ENCODE data around the gene RAB14.

RAB14 gene

DNA sequence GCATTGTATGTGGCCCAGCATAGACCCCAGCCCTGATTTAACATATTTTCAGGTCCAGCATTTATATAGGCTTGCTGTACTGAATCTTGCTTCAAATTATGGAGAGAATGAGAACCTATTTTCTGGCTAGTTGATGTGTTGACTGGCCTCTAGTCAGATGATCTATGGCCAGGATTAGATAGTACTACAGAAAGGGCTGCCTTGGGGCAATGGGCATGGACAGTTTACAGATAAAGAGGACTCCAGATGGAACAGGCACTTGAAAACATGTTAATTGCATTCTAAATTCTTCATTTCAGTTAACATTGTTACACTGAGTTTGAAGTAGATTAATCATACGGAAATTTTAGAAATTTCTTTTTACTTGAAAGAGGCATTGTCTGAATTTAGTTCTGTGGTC lies 61.5 kb downstream of the RAB14 start:
- Histone ChIP-seq H3K4me1 (ENCODE audit: low read length) (peaks cover 17% of the 10 kb centered on the region), H2AFZ (ENCODE audit: low read depth, low read length) (no peak overlapping the region), H3K4me2 (ENCODE audit: low read length) (peak overlapping the region; percentile 26), H3K79me2 (ENCODE audit: low read length) (no peaks in the 10 kb centered on the region), H3K36me3 (replicated peaks; ENCODE audit: low read depth, low read length) (peaks cover 86% of the 10 kb centered on the region), H3K9ac (ENCODE audit: low read length) (no peak overlapping the region), H3K9me3 (ENCODE audit: insufficient read depth, low read length) (no peaks in the 10 kb centered on the region), H3K4me3 (ENCODE audit: low read length) (no peak overlapping the region), H3K27me3 (ENCODE audit: low read depth, low read length) (no peaks in the 10 kb centered on the region), H3K27ac (ENCODE audit: low read length) (peak overlapping the region; percentile 10; the same call in 1 of the 2 replicates), H4K20me1 (ENCODE audit: insufficient read depth, low read length) (no peaks in the 10 kb centered on the region)
- TF ChIP-seq EZH2phosphoT487 (IDR thresholded peaks at IDR 0.05; ENCODE audit: low read depth): no peak
- TF ChIP-seq, protein P1, sequence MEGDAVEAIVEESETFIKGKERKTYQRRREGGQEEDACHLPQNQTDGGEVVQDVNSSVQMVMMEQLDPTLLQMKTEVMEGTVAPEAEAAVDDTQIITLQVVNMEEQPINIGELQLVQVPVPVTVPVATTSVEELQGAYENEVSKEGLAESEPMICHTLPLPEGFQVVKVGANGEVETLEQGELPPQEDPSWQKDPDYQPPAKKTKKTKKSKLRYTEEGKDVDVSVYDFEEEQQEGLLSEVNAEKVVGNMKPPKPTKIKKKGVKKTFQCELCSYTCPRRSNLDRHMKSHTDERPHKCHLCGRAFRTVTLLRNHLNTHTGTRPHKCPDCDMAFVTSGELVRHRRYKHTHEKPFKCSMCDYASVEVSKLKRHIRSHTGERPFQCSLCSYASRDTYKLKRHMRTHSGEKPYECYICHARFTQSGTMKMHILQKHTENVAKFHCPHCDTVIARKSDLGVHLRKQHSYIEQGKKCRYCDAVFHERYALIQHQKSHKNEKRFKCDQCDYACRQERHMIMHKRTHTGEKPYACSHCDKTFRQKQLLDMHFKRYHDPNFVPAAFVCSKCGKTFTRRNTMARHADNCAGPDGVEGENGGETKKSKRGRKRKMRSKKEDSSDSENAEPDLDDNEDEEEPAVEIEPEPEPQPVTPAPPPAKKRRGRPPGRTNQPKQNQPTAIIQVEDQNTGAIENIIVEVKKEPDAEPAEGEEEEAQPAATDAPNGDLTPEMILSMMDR (IDR thresholded peaks at IDR 0.05; ENCODE audit: low read depth, low read length): no peak

GRCh38 chr9:121138973-121139372 lies 62.7 kb downstream of the RAB14 start:
- H4K20me1 ChIP-seq (ENCODE audit: insufficient read depth, low read length): no peaks in the 10 kb centered on the region
- H3K36me3 ChIP-seq (replicated peaks; ENCODE audit: low read depth, low read length): peaks cover 79% of the 10 kb centered on the region
- no peaks in the 10 kb centered on the region for H3K9me3 ChIP-seq (ENCODE audit: insufficient read depth, low read length)
- no peak overlapping the region for H3K27ac ChIP-seq (ENCODE audit: low read length)
- no peak overlapping the region for H3K9ac ChIP-seq (ENCODE audit: low read length)
- no peaks in the 10 kb centered on the region for H3K79me2 ChIP-seq (ENCODE audit: low read length)
- H3K4me3 ChIP-seq (ENCODE audit: low read length): no peak overlapping the region
- H3K4me1 ChIP-seq (ENCODE audit: low read length): peaks cover 17% of the 10 kb centered on the region
- no peak overlapping the region for H2AFZ ChIP-seq (ENCODE audit: low read depth, low read length)
- H3K27me3 ChIP-seq (ENCODE audit: low read depth, low read length): no peaks in the 10 kb centered on the region
- no peak for TF ChIP-seq EZH2phosphoT487 (IDR thresholded peaks at IDR 0.05; ENCODE audit: low read depth)
- TF ChIP-seq, protein P1 (IDR thresholded peaks at IDR 0.05; ENCODE audit: low read depth, low read length): no peak
- H3K4me2 ChIP-seq (ENCODE audit: low read length): no peak overlapping the region

DNA sequence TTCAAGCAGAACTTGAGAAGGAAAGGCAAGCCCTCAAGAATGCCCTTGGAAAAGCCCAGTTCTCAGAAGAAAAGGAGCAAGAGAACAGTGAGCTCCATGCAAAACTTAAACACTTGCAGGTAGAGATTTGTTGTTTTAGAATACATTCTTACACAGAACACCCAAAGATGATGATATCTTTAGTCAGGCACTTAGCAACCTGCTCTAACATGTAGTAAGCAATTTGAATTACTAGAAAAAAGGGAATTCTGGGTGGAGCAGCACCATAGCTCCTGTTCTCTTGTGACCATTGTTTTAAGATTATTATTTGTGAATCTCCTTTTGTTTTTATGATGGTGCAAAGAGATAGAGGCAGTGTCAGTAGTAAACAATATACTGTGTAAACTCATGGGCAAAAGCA lies 63.1 kb downstream of the RAB14 start:
- TF ChIP-seq, protein P1 (IDR thresholded peaks at IDR 0.05; ENCODE audit: low read depth, low read length): no peak
- TF ChIP-seq EZH2phosphoT487 (IDR thresholded peaks at IDR 0.05; ENCODE audit: low read depth): no peak
- no peak overlapping the region for H3K27ac ChIP-seq (ENCODE audit: low read length)
- H2AFZ ChIP-seq (ENCODE audit: low read depth, low read length): no peak overlapping the region
- no peaks in the 10 kb centered on the region for H3K9me3 ChIP-seq (ENCODE audit: insufficient read depth, low read length)
- H3K79me2 ChIP-seq (ENCODE audit: low read length): no peaks in the 10 kb centered on the region
- peaks cover 17% of the 10 kb centered on the region for H3K4me1 ChIP-seq (ENCODE audit: low read length)
- no peak overlapping the region for H3K4me3 ChIP-seq (ENCODE audit: low read length)
- H3K27me3 ChIP-seq (ENCODE audit: low read depth, low read length): no peaks in the 10 kb centered on the region
- H4K20me1 ChIP-seq (ENCODE audit: insufficient read depth, low read length): no peaks in the 10 kb centered on the region
- H3K9ac ChIP-seq (ENCODE audit: low read length): no peak overlapping the region
- H3K4me2 ChIP-seq (ENCODE audit: low read length): no peak overlapping the region
- peaks cover 79% of the 10 kb centered on the region for H3K36me3 ChIP-seq (replicated peaks; ENCODE audit: low read depth, low read length)

DNA sequence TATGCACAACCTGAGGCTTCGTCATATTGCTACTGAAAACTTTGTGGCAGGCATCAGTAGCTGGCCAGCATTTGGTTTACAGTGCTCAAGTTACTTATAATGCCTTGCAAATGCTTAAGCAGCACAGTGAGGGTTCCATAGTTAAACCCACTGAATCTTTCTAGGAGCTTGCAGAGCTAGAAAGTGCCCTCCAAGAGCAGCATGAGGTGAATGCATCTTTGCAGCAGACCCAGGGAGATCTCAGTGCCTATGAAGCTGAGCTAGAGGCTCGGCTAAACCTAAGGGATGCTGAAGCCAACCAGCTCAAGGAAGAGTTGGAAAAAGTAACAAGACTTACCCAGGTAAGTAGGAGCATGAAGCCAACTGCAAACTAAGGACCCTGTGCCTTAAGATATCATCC lies 66.0 kb downstream of the RAB14 start:
- Histone ChIP-seq H3K36me3 (replicated peaks; ENCODE audit: low read depth, low read length) (peaks cover 51% of the 10 kb centered on the region), H3K27ac (ENCODE audit: low read length) (no peak overlapping the region), H2AFZ (ENCODE audit: low read depth, low read length) (no peak overlapping the region), H3K4me1 (ENCODE audit: low read length) (peaks cover 15% of the 10 kb centered on the region), H3K79me2 (ENCODE audit: low read length) (no peaks in the 10 kb centered on the region; the same call in 1 of the 2 replicates), H3K4me3 (ENCODE audit: low read length) (no peak overlapping the region), H3K9me3 (ENCODE audit: insufficient read depth, low read length) (no peaks in the 10 kb centered on the region), H3K4me2 (ENCODE audit: low read length) (no peak overlapping the region), H4K20me1 (ENCODE audit: insufficient read depth, low read length) (no peaks in the 10 kb centered on the region), H3K27me3 (ENCODE audit: low read depth, low read length) (no peaks in the 10 kb centered on the region), H3K9ac (ENCODE audit: low read length) (no peak overlapping the region)
- TF ChIP-seq, protein P1 (IDR thresholded peaks at IDR 0.05; ENCODE audit: low read depth, low read length): no peak
- no peak for TF ChIP-seq EZH2phosphoT487 (IDR thresholded peaks at IDR 0.05; ENCODE audit: low read depth)

Data from OCI-LY3 (cell line).